Loucy (cell line): ENCODE measurements around the gene POTEJ.
"Not testable (repeated sequence)": the region's sequence is repeated elsewhere in the genome, so short reads cannot be mapped to it uniquely, and the experiment has no call there.

ENCODE experiments used
- H2AFZ ChIP-seq: fragments of 200-600 bp; sonication (generic); 2 replicates; pipeline ENCODE4 v1.6.0; 2016; ENCODE audit warnings: antibody characterized with exemption, mild to moderate bottlenecking, low read length, moderate library complexity
- H3F3A ChIP-seq: fragments of 200-600 bp; 2 replicates; pipeline ENCODE4 v1.6.0; 2016; ENCODE audit warnings: antibody characterized with exemption, low read depth, mild to moderate bottlenecking
- H3K27me3 ChIP-seq: fragments of 200-600 bp; sonication (generic); 2 replicates; pipeline ENCODE4 v1.6.1; 2014; ENCODE audit warnings: low read length, mild to moderate bottlenecking; ENCODE audit not compliant: insufficient read depth, poor library complexity, severe bottlenecking
- H3K36me3 ChIP-seq: fragments of 200-600 bp; sonication (generic); 2 replicates; pipeline ENCODE4 v1.6.1; 2016; ENCODE audit warnings: low read length; ENCODE audit not compliant: insufficient read depth
- H3K4me1 ChIP-seq: fragments of 200-600 bp; sonication (generic); 2 replicates; pipeline ENCODE4 v1.5.1; 2014; ENCODE audit warnings: low read length, mild to moderate bottlenecking; ENCODE audit not compliant: insufficient read depth, poor library complexity, severe bottlenecking
- H3K4me2 ChIP-seq: fragments of 200-600 bp; sonication (generic); 2 replicates; pipeline ENCODE4 v1.6.0; 2014; ENCODE audit warnings: antibody characterized with exemption, low read length, low read depth, mild to moderate bottlenecking; ENCODE audit not compliant: poor library complexity, severe bottlenecking
- H3K4me3 ChIP-seq: fragments of 200-600 bp; sonication (generic); 2 replicates; pipeline ENCODE4 v1.5.1; 2014; ENCODE audit warnings: low read length, mild to moderate bottlenecking, mixed read lengths; ENCODE audit not compliant: poor library complexity, severe bottlenecking
- H3K79me2 ChIP-seq: fragments of 200-600 bp; sonication (generic); 2 replicates; pipeline ENCODE4 v1.6.1; 2014; ENCODE audit warnings: low read length; ENCODE audit not compliant: insufficient read depth
- H3K9ac ChIP-seq: fragments of 200-600 bp; sonication (generic); 2 replicates; pipeline ENCODE4 v1.6.0; 2014; ENCODE audit warnings: mild to moderate bottlenecking, low read depth, low read length, moderate library complexity; ENCODE audit not compliant: poor library complexity, severe bottlenecking
- H3K9me2 ChIP-seq: fragments of 200-600 bp; sonication (generic); replicated peaks from 2 replicates; pipeline ENCODE4 v1.6.1; 2016; ENCODE audit warnings: low read depth, low read length, mixed read lengths
- H3K9me3 ChIP-seq: fragments of 200-600 bp; sonication (generic); 2 replicates; pipeline ENCODE4 v1.6.1; 2014; ENCODE audit warnings: mild to moderate bottlenecking, antibody characterized with exemption, low read length, low read depth; ENCODE audit not compliant: insufficient read depth
- H4K20me1 ChIP-seq: fragments of 200-600 bp; sonication (generic); 2 replicates; pipeline ENCODE4 v1.6.0; 2014; ENCODE audit warnings: antibody characterized with exemption, low read length, mild to moderate bottlenecking; ENCODE audit not compliant: insufficient read depth, poor library complexity, severe bottlenecking

The POTEJ gene

GRCh38 chr2:130608276-130609001 lies 2.8 kb upstream of the POTEJ start:
- not testable (repeated sequence) for H3K4me2 ChIP-seq, H4K20me1 ChIP-seq, H3K4me3 ChIP-seq, H3K36me3 ChIP-seq, H3K9ac ChIP-seq, H3K9me2 ChIP-seq, H3K79me2 ChIP-seq, H3K9me3 ChIP-seq, H3K4me1 ChIP-seq, H3K27me3 ChIP-seq, H3F3A ChIP-seq, H2AFZ ChIP-seq

- H3K4me2 ChIP-seq, H3K9me2 ChIP-seq, H3K27me3 ChIP-seq, H2AFZ ChIP-seq, H3F3A ChIP-seq, H3K4me3 ChIP-seq, H3K79me2 ChIP-seq, H4K20me1 ChIP-seq, H3K9me3 ChIP-seq, H3K4me1 ChIP-seq, H3K36me3 ChIP-seq, H3K9ac ChIP-seq: not testable (repeated sequence)
Observed at GRCh38 chr2:130609002-130609920, 2.0 kb upstream of the POTEJ start.

- not testable (repeated sequence) for H3F3A ChIP-seq, H3K4me2 ChIP-seq, H3K9ac ChIP-seq, H3K9me2 ChIP-seq, H2AFZ ChIP-seq, H3K9me3 ChIP-seq, H3K27me3 ChIP-seq, H3K36me3 ChIP-seq, H4K20me1 ChIP-seq, H3K4me3 ChIP-seq, H3K4me1 ChIP-seq, H3K79me2 ChIP-seq
Observed at GRCh38 chr2:130610486-130610885, 754 bp upstream of the POTEJ start.

- not testable (repeated sequence) for H2AFZ ChIP-seq, H3K4me2 ChIP-seq, H3F3A ChIP-seq, H3K79me2 ChIP-seq, H3K27me3 ChIP-seq, H3K9me2 ChIP-seq, H4K20me1 ChIP-seq, H3K4me1 ChIP-seq, H3K9ac ChIP-seq, H3K9me3 ChIP-seq, H3K4me3 ChIP-seq, H3K36me3 ChIP-seq
Observed at GRCh38 chr2:130628784-130629475, 17.7 kb downstream of the POTEJ start.

GRCh38 chr2:130638973-130639372 lies 27.7 kb downstream of the POTEJ start:
- not testable (repeated sequence) for H3K36me3 ChIP-seq, H3F3A ChIP-seq, H3K9me3 ChIP-seq, H3K4me1 ChIP-seq, H3K27me3 ChIP-seq, H2AFZ ChIP-seq, H3K4me2 ChIP-seq, H3K9ac ChIP-seq, H3K79me2 ChIP-seq, H3K4me3 ChIP-seq, H3K9me2 ChIP-seq, H4K20me1 ChIP-seq

- not testable (repeated sequence) for H3K4me3 ChIP-seq, H3K4me2 ChIP-seq, H3K9me2 ChIP-seq, H4K20me1 ChIP-seq, H2AFZ ChIP-seq, H3K4me1 ChIP-seq, H3K9ac ChIP-seq, H3F3A ChIP-seq, H3K9me3 ChIP-seq, H3K79me2 ChIP-seq, H3K36me3 ChIP-seq, H3K27me3 ChIP-seq
Observed at GRCh38 chr2:130641688-130642087, 30.4 kb downstream of the POTEJ start.

GRCh38 chr2:130649285-130649684 lies 38.0 kb downstream of the POTEJ start:
- not testable (repeated sequence) for H3K79me2 ChIP-seq, H3F3A ChIP-seq, H3K4me2 ChIP-seq, H3K9ac ChIP-seq, H3K9me3 ChIP-seq, H3K9me2 ChIP-seq, H2AFZ ChIP-seq, H3K4me3 ChIP-seq, H3K4me1 ChIP-seq, H4K20me1 ChIP-seq, H3K27me3 ChIP-seq, H3K36me3 ChIP-seq
